ENCODE data around the gene DESI2.
"Not testable (repeated sequence)": the region's sequence is repeated elsewhere in the genome, so short reads cannot be mapped to it uniquely, and the experiment has no call there.

DESI2 gene

GRCh38 chr1:244655186-244655585, 2.3 kb downstream of the DESI2 start:
- no peak for DNase-seq

GRCh38 chr1:244657421-244657820, 4.5 kb downstream of the DESI2 start:
- no peak for DNase-seq

- no peak for DNase-seq
These were observed 6.8 kb downstream of the DESI2 start for GRCh38 chr1:244659694-244660093.

- DNase-seq, result no peak
These were observed 7.7 kb downstream of the DESI2 start for GRCh38 chr1:244660595-244660994.

- DNase-seq, result not testable (repeated sequence)
These were observed 8.8 kb downstream of the DESI2 start for GRCh38 chr1:244661569-244662312.

GRCh38 chr1:244662599-244662998, 9.7 kb downstream of the DESI2 start:
- no peak for DNase-seq

GRCh38 chr1:244664353-244664752, 11.4 kb downstream of the DESI2 start:
- DNase-seq, result no peak

- no peak for DNase-seq
These were observed 12.9 kb downstream of the DESI2 start for GRCh38 chr1:244665771-244666217.

- DNase-seq, result not testable (repeated sequence)
These were observed 13.9 kb downstream of the DESI2 start for GRCh38 chr1:244666672-244667418.

GRCh38 chr1:244667797-244668196, 14.9 kb downstream of the DESI2 start:
- DNase-seq, result no peak

- DNase-seq, result no peak
These were observed 20.2 kb downstream of the DESI2 start for GRCh38 chr1:244672946-244673682.

GRCh38 chr1:244674446-244674845, 21.5 kb downstream of the DESI2 start:
- DNase-seq, result no peak

GRCh38 chr1:244675167-244675566, 22.2 kb downstream of the DESI2 start:
- DNase-seq, result no peak

GRCh38 chr1:244678697-244679096, 25.8 kb downstream of the DESI2 start:
- DNase-seq, result no peak

- no peak for DNase-seq
These were observed 27.7 kb downstream of the DESI2 start for GRCh38 chr1:244680667-244681066.

GRCh38 chr1:244682087-244682486, 29.2 kb downstream of the DESI2 start:
- not testable (repeated sequence) for DNase-seq

- no peak for DNase-seq
These were observed 43.0 kb downstream of the DESI2 start for GRCh38 chr1:244695937-244696336.

GRCh38 chr1:244699741-244700140, 46.8 kb downstream of the DESI2 start:
- no peak for DNase-seq

- no peak for DNase-seq
These were observed 47.9 kb downstream of the DESI2 start for GRCh38 chr1:244700808-244701207.

- no peak for DNase-seq
These were observed 49.7 kb downstream of the DESI2 start for GRCh38 chr1:244702620-244703019.

GRCh38 chr1:244704107-244704506, 51.2 kb downstream of the DESI2 start:
- no peak for DNase-seq

- DNase-seq, result no peak
These were observed 52.6 kb downstream of the DESI2 start for GRCh38 chr1:244705261-244706234.
